ENCODE data around the gene TIMM10. TPM values are rescaled to one million over a fixed set of nuclear protein-coding genes. Genes with fewer than 3 reads are reported as not detected.

TIMM10 gene
- total RNA-seq, 6 donors from 2014 or later: 7.3 to 62.2 (median 26.8) TPM

GRCh38 chr11:57545883-57546282 lies 15.3 kb upstream of the TIMM10 start:
- WGBS, 2 donors: 95 to 100% methylated on average over 2 to 12 of the region's 13 CpGs
- Histone ChIP-seq H3K9me3 (no peaks in the 10 kb centered on the region), H3K36me3 (peaks cover 14 to 49% (median 35%) of the 10 kb centered on the region in 4 donors), H3K4me3 (no peak overlapping the region), H3K27ac (no peak overlapping the region), H3K4me1 (no peaks in the 10 kb centered on the region), H3K27me3 (no peaks in the 10 kb centered on the region)
- DNase-seq (peak in 1 of 2 donors; percentile 45), ATAC-seq (ENCODE audit: low FRiP score in 2 of 2) (no peak)
- TF ChIP-seq POLR2AphosphoS5 (IDR thresholded peaks at IDR 0.05) (no peak), EP300 (IDR thresholded peaks at IDR 0.05) (no peak), POLR2A (IDR thresholded peaks at IDR 0.05) (no peak), CTCF (IDR thresholded peaks at IDR 0.05) (no peak)

GRCh38 chr11:57544566-57544965 lies 14.0 kb upstream of the TIMM10 start:
- no peak for ATAC-seq (ENCODE audit: low FRiP score in 2 of 2)
- WGBS, 2 donors: 82 to 83% methylated on average over 6 of the region's 6 CpGs

DNA sequence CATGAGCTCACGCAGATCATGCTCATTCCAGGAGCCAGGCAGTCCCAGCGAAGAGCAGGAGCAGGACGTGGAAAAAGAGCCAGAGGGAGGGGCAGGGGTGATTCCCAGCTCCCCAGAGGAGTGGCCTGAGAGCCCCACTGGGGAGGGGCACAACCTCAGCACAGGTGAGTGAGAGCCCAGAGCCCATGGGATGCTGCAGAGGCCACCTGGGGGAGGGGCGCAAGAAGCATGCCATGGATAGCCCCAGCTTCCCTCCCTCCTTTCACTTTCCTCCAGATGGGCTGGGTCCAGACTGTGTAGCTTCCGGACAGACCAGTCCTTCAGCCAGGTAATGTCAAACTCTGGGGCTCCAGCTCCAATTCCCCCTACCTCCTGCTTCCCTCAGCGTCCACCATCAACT lies 13.0 kb upstream of the TIMM10 start:
- H3K4me1 ChIP-seq: no peaks in the 10 kb centered on the region
- ATAC-seq (ENCODE audit: low FRiP score in 2 of 2) (no peak), DNase-seq (peak in 1 of 2 donors; percentile 24)
- H3K4me3 ChIP-seq: no peak overlapping the region
- no peak overlapping the region for H3K27ac ChIP-seq
- no peaks in the 10 kb centered on the region for H3K9me3 ChIP-seq
- WGBS, 2 donors: 67 to 69% methylated on average over 5 to 6 of the region's 6 CpGs
- peaks cover 0 to 26% (median 14%) of the 10 kb centered on the region in 4 donors for H3K36me3 ChIP-seq
- TF ChIP-seq POLR2A (IDR thresholded peaks at IDR 0.05): no peak
- no peak for TF ChIP-seq POLR2AphosphoS5 (IDR thresholded peaks at IDR 0.05)
- TF ChIP-seq EP300 (IDR thresholded peaks at IDR 0.05): no peak
- no peak for TF ChIP-seq CTCF (IDR thresholded peaks at IDR 0.05)
- no peaks in the 10 kb centered on the region for H3K27me3 ChIP-seq

More at GRCh38 chr11:57544566-57544965, 14.0 kb upstream of the TIMM10 start:
- DNase-seq: no peak
- H3K27ac ChIP-seq: no peak overlapping the region
- peaks cover under 1 to 35% (median 22%) of the 10 kb centered on the region in 4 donors for H3K36me3 ChIP-seq
- no peaks in the 10 kb centered on the region for H3K4me1 ChIP-seq
- no peaks in the 10 kb centered on the region for H3K9me3 ChIP-seq
- no peak overlapping the region for H3K4me3 ChIP-seq
- TF ChIP-seq CTCF (IDR thresholded peaks at IDR 0.05): no peak
- no peaks in the 10 kb centered on the region for H3K27me3 ChIP-seq

GRCh38 chr11:57542582-57542981 lies 12.0 kb upstream of the TIMM10 start:
- WGBS, 2 donors: 62 to 72% methylated on average over 4 of the region's 4 CpGs
- Histone ChIP-seq H3K9me3 (no peaks in the 10 kb centered on the region), H3K27me3 (no peaks in the 10 kb centered on the region), H3K4me1 (no peaks in the 10 kb centered on the region), H3K4me3 (no peak overlapping the region), H3K27ac (no peak overlapping the region), H3K36me3 (peaks cover 0 to 16% (median 7%) of the 10 kb centered on the region in 4 donors)
- ATAC-seq (ENCODE audit: low FRiP score in 2 of 2) (no peak), DNase-seq (no peak)
- TF ChIP-seq EP300 (IDR thresholded peaks at IDR 0.05) (no peak), POLR2A (IDR thresholded peaks at IDR 0.05) (no peak), CTCF (IDR thresholded peaks at IDR 0.05) (no peak), POLR2AphosphoS5 (IDR thresholded peaks at IDR 0.05) (no peak)

DNA sequence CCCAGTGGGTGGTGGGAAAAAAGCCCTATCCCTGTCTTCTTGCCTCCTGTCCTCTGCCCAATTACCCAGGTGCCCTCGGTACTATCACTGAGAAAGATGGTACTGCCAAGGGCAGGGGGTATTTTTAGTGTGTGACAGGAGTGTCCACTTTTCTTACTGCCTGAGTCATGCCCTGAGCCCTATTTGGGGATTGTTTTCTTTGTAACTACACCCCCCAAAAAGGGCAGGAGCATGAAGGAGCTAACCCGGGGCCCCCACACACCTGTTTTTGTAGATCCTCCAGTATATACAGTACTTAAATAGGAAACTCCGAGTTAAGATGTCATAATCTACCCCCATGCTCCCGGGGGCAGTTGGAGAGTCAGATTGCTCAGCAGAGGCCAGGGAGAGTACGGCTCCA lies 10.6 kb upstream of the TIMM10 start:
- Histone ChIP-seq H3K4me3 (no peak overlapping the region), H3K27me3 (no peaks in the 10 kb centered on the region), H3K4me1 (no peaks in the 10 kb centered on the region), H3K9me3 (no peaks in the 10 kb centered on the region), H3K36me3 (peaks cover 0 to 7% (median under 1%) of the 10 kb centered on the region in 4 donors), H3K27ac (no peak overlapping the region)
- no peak for DNase-seq
- no peak for ATAC-seq (ENCODE audit: low FRiP score in 2 of 2)
- 82 to 91% methylated on average over 5 of the region's 5 CpGs for WGBS, 2 donors
- TF ChIP-seq POLR2AphosphoS5 (IDR thresholded peaks at IDR 0.05) (no peak), CTCF (IDR thresholded peaks at IDR 0.05) (no peak), POLR2A (IDR thresholded peaks at IDR 0.05) (no peak), EP300 (IDR thresholded peaks at IDR 0.05) (no peak)
